Measurements from ENCODE around the gene MAD1L1.

The MAD1L1 gene

DNA sequence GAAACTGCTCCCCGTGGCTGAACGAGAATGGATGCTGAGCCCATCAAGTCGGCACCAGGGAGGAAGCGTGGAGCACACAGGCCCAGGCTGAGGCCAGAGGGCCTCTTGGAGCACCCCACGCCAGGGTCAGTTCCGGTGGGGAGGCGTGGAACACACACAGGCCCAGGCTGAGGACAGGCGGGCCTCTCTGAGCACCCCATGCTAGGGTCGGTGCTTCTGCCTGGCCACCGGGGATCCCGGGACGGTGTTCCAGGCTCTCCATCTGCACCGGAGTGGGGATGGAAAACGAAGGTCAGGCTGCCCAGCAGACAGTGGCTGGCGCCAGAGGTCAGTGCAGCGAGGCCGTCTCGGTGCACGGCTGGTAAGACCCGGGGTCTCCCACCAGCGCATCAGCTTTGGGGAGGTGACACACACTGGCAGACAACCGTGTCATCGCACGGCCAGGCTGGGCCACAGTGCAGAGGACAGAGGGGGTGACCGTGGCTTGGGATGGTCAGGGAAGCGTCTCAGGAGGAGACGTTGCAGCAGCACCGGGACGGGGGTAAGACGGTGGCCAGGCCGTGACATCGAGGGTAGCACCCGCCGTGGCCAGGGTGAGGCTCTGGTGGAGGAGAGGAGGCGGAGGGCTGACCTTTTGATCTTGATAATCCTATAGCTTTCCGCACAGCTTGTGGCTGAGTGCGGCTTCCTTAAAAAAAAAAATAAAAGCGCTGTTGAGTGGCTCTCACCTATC, 358.7 kb downstream of the MAD1L1 start:
- H3K4me2 ChIP-seq (ENCODE audit: low read length): no peak overlapping the region
- H3K36me3 ChIP-seq (ENCODE audit: control insufficient read depth, low read length): peaks cover 12% of the 10 kb centered on the region; the same call in 1 of the 2 replicates
- H3K9me2 ChIP-seq (replicated peaks; ENCODE audit: control insufficient read depth, low read length): no peaks in the 10 kb centered on the region
- peaks cover 44% of the 10 kb centered on the region for H3K9me3 ChIP-seq (ENCODE audit: control insufficient read depth, insufficient read depth, low read length)
- peaks cover 4% of the 10 kb centered on the region; the same call in 1 of the 2 replicates for H3K79me2 ChIP-seq (ENCODE audit: control insufficient read depth, low read length)
- H3K27me3 ChIP-seq (ENCODE audit: control insufficient read depth, low read length): no peaks in the 10 kb centered on the region
- peaks cover 5% of the 10 kb centered on the region; the same call in 1 of the 2 replicates for H3F3A ChIP-seq (ENCODE audit: control insufficient read depth, insufficient read depth)
- TF ChIP-seq EZH2phosphoT487 (IDR thresholded peaks at IDR 0.05; ENCODE audit: borderline replicate concordance, low read length): no peak
- TF ChIP-seq, protein P1, sequence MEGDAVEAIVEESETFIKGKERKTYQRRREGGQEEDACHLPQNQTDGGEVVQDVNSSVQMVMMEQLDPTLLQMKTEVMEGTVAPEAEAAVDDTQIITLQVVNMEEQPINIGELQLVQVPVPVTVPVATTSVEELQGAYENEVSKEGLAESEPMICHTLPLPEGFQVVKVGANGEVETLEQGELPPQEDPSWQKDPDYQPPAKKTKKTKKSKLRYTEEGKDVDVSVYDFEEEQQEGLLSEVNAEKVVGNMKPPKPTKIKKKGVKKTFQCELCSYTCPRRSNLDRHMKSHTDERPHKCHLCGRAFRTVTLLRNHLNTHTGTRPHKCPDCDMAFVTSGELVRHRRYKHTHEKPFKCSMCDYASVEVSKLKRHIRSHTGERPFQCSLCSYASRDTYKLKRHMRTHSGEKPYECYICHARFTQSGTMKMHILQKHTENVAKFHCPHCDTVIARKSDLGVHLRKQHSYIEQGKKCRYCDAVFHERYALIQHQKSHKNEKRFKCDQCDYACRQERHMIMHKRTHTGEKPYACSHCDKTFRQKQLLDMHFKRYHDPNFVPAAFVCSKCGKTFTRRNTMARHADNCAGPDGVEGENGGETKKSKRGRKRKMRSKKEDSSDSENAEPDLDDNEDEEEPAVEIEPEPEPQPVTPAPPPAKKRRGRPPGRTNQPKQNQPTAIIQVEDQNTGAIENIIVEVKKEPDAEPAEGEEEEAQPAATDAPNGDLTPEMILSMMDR (IDR thresholded peaks at IDR 0.05; ENCODE audit: low read depth, low read length, poor library complexity, severe bottlenecking): no peak
- H3K27ac ChIP-seq (ENCODE audit: low read depth, low read length): no peak overlapping the region
- H3K4me3 ChIP-seq (ENCODE audit: low read length): no peak overlapping the region
- H4K20me1 ChIP-seq (ENCODE audit: control insufficient read depth, insufficient read depth, low read depth, low read length): 0 out of 2 replicates have a peak, but pooled peaks cover under 1% of the 10 kb centered on the region
- H3K4me1 ChIP-seq (ENCODE audit: control insufficient read depth, low read length): no peaks in the 10 kb centered on the region

DNA sequence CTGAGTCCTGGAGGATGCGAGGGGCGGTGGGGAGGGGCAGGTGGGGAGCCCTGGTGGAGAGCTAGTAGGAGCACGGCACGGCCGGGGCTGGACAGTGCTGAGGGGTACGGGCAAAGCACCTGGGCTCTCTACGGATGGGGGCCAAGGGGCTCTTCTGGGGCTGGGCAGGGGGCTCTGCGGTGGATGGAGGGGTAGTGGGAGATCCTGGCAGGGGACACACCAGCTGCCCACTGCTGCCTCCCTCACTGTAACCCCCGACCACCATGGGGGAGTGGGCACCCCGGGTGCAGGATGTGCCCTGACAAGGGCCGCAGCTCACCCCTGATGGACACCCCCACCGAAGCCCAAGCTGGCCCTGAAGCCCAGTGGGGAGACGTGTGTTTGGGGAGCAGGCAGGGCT, 359.3 kb downstream of the MAD1L1 start:
- H3K9me2 ChIP-seq (replicated peaks; ENCODE audit: control insufficient read depth, low read length): no peaks in the 10 kb centered on the region
- H3K9me3 ChIP-seq (ENCODE audit: control insufficient read depth, insufficient read depth, low read length): peaks cover 44% of the 10 kb centered on the region
- TF ChIP-seq, protein P1 (IDR thresholded peaks at IDR 0.05; ENCODE audit: low read depth, low read length, poor library complexity, severe bottlenecking): no peak
- H3K36me3 ChIP-seq (ENCODE audit: control insufficient read depth, low read length): peaks cover 12% of the 10 kb centered on the region; the same call in 1 of the 2 replicates
- peaks cover 4% of the 10 kb centered on the region; the same call in 1 of the 2 replicates for H3K79me2 ChIP-seq (ENCODE audit: control insufficient read depth, low read length)
- H3K27me3 ChIP-seq (ENCODE audit: control insufficient read depth, low read length): no peaks in the 10 kb centered on the region
- H3K4me1 ChIP-seq (ENCODE audit: control insufficient read depth, low read length): no peaks in the 10 kb centered on the region
- no peak overlapping the region for H3K27ac ChIP-seq (ENCODE audit: low read depth, low read length)
- H3F3A ChIP-seq (ENCODE audit: control insufficient read depth, insufficient read depth): peaks cover 5% of the 10 kb centered on the region; the same call in 1 of the 2 replicates
- H3K4me2 ChIP-seq (ENCODE audit: low read length): no peak overlapping the region
- no peak overlapping the region for H3K4me3 ChIP-seq (ENCODE audit: low read length)
- 0 out of 2 replicates have a peak, but pooled peaks cover 5% of the 10 kb centered on the region for H4K20me1 ChIP-seq (ENCODE audit: control insufficient read depth, insufficient read depth, low read depth, low read length)

DNA sequence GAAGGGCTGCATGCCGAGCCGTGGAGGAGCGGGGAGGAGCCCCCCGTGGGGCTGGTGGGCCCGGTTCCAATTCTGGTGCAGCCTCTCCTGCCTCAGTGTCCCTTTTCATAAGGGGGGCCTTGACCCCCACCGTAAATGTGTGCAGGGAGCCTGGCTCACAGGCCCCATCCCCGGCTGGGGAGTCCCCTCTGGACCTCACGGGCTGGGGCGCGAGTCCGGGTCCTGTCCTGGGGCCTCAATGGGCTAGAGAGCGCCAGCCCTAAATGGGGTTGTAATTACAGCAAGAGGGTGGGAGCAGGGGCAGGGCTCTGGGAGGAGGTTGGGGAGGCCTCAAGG, 359.7 kb downstream of the MAD1L1 start:
- 0 out of 2 replicates have a peak, but pooled peaks cover 5% of the 10 kb centered on the region for H4K20me1 ChIP-seq (ENCODE audit: control insufficient read depth, insufficient read depth, low read depth, low read length)

More for the DNA sequence above, 359.7 kb downstream of the MAD1L1 start:
- Histone ChIP-seq H3K4me3 (ENCODE audit: low read length) (no peak overlapping the region), H3K36me3 (ENCODE audit: control insufficient read depth, low read length) (peaks cover 12% of the 10 kb centered on the region; the same call in 1 of the 2 replicates), H3K27ac (ENCODE audit: low read depth, low read length) (no peak overlapping the region), H3K9me3 (ENCODE audit: control insufficient read depth, insufficient read depth, low read length) (peaks cover 44% of the 10 kb centered on the region), H3K79me2 (ENCODE audit: control insufficient read depth, low read length) (peaks cover 4% of the 10 kb centered on the region; the same call in 1 of the 2 replicates), H3F3A (ENCODE audit: control insufficient read depth, insufficient read depth) (peaks cover 5% of the 10 kb centered on the region; the same call in 1 of the 2 replicates), H3K4me2 (ENCODE audit: low read length) (no peak overlapping the region), H3K9me2 (replicated peaks; ENCODE audit: control insufficient read depth, low read length) (no peaks in the 10 kb centered on the region), H3K4me1 (ENCODE audit: control insufficient read depth, low read length) (no peaks in the 10 kb centered on the region), H3K27me3 (ENCODE audit: control insufficient read depth, low read length) (no peaks in the 10 kb centered on the region)
- TF ChIP-seq EZH2phosphoT487 (IDR thresholded peaks at IDR 0.05; ENCODE audit: borderline replicate concordance, low read length): no peak
- TF ChIP-seq, protein P1 (IDR thresholded peaks at IDR 0.05; ENCODE audit: low read depth, low read length, poor library complexity, severe bottlenecking): no peak
